EH (cell line): ENCODE results near the gene HCFC1.

ENCODE experiments used
- DNase-seq: peaks from one replicate; pipeline ENCODE4 v3.0.0-alpha.2; 2015; ENCODE audit warnings: low read depth

The HCFC1 gene

DNA sequence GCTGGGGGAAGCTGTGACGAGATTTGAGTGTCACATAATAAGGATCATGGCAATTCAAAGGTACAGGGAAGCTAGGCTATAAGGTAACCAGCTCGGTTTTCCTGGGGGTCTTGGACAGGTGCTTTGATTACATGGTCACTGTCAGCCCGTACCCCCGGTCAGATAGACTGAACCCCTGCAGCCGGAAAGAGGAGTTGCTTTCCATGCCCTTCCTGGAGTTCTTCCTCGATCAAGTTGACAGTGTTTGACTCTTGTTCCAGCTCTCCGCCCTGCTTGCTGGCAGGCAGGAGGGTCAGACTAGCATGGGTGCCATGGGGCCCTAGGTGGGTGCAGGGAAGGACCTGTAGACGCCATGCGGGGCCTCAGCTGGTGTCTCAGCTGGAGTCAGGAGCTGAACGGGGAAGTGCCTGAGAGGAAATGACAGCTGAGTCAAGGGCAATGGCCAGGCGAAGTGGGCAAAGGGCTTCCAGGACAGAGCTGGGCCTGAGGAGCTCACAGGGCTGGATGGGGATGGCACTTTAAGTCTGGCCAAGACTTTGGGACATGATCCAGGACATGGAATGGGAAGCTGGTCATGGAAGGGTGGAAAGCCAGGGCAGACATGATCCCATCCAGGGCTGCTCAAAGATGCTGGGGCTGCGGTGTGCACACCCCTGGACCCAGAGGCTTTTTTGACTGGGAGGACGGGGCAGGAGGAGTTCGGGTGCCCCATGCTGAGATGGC, 2.5 kb upstream of the HCFC1 start:
- DNase-seq: no peak

DNA sequence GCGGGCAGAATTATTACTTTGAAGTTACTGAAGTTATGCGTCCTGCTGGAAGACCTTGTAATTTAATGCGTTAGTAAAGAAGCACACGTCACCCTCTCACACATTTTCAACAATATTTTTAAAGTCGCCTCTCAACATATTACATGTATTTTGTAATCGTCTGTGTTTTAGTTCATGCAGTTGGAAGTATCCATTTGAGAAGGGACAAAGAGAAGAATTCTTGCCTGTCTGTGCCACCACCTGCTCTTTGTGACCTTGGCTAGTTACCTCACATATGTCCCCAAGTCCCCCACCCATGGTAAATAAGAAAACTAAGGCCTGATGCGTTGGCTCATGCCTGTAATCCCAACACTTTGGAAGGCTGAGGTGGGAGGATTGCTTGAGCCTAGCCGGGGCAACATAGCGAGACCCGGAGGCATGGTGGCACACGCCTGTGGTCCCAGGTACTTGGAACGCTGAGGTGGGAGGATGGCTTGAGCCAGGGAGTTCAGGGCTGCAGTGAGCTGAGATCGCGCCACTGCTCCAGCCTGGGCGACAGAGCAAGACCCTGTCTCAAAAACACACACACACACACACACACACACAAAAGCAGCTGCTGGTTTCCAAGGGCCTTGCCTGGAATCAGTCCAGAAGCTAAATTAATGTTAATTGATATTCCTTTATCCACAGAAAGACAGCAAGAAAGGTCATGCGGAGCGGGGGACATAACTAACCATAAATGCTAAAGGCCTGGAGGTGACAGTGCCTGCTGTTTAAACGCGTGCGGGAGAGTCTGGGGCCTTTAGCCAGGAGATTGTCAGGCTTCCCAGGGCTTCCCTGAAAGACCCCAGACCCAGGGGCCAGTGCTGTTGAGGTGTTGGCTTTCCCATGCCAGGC, 1.7 kb upstream of the HCFC1 start:
- DNase-seq: no peak

DNA sequence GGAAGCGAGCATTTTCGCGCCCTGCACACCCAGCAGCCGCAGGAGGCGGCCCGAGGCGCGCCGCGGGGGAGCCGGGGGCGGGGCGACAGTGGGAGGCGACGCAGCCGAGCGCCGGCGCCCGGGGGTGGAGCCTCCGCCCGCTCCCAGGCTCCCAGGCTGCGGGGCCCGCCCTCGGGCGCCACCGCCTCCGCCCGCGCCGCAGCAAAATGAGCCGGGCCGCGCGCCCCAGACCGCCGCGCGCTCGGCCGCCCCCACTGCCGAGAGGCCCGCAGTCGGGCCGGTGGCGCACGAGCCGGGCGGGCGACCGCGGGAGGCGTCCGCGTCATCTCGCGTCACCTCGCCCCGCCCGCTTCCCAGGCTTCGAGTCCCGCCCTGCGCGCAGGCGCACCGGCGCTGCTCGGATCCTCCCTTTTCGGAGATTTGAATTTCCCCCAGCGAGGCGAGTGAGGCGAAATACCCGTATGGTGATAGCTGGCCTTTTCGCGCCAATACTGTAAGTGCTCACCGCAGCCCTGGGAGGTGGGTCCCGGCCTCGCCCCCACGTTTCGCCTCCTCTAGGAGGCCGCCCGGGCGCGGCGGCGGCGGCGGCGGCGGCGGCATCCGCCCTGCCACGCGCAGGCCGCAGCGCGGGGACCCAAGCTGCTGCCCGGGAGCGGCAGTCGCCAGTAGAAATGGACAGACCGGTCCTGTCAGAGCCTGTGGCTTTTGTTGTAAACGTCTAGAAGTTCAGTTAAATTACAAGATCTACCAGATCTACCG, 929 bp upstream of the HCFC1 start, which contains the start of gene TMEM187:
Gene TMEM187, plus strand, starts transcription at position 387 of the 759 bp plus-strand sequence. CDS start 9,309 bp downstream, outside the sequence.
- DNase-seq: peak; percentile 84

- DNase-seq: peak; percentile 90
Measured at GRCh38 chrX:153971124-153971449, 531 bp downstream of the HCFC1 start.

DNA sequence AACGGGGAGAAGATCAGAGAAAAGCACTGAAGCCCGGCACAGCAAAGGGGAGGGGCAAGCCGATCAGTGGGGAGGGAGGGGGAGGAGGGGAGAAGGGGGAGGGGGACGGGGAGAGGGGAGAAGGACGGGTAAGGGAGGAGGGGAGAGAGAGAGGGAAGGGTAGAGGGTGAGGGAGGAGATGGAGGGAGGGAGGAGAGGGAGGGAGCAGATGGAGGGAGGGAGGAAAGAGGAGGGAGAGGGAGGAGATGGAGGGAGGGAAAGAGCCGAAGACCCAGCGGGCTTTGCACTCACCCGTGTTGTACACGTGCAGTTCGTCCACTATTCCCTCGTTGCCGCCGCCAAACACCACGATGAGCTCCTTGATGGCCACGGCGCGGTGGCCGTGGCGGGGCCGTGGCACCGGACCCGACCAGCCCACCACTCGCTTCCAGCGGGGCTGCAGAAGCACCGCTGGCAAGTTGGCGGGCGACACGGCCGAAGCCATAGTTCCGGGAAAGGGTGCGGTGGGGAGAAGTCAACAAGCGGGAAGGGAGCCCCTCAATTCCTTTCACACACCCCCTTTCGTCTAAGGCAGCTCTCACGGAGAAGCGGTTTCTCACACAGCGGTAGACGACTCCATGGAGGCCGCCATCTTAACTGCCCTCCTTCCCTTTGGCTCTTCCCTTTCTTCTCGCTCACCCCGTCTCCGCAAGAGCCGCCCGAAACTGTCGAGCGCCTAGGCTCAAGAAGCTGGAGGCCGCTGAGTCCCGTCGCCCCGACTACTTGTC, 1.1 kb downstream of the HCFC1 start:
- DNase-seq: peak; percentile 80

- peak; percentile 53 for DNase-seq
Measured at GRCh38 chrX:153969904-153970356, 1.7 kb downstream of the HCFC1 start.

DNA sequence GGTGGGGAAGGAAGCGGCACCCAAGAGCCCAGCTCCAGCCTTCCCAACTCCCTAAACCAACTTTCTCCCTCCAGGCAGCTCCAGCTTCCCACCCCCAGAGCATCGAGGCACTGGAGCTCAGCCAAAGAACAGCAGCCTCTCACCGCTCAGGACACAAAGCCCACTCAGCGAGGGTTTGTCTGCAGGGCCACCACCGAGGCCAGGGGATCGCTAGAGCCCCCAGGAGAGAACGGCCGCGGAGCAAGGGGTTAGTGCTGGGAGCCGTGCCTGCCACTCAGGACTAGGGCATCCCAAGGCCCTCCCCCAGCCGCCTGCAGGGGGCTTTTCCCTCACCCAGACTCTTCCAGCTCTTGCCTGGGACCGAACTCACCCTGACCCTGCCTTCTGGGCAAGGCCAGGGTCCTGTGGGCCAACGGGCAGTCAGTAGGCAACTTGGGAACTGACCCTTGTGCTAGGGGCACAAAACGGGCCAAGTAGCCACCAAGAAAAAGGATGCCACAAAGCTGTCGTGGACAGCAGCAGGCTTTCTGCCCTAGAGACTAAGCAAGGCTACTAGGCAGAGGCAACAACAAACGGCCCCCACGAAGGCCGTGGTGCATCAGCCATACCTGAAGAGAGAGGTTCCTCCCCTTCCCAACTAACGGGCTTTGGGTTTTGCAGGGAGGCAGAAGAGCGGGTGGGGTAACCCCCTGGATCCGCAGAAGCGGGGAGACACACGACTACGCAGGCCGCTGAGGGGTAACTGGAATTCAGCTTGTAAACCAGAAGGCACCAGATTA, 2.3 kb downstream of the HCFC1 start:
- DNase-seq: no peak

- peak; percentile 29 for DNase-seq
Measured at GRCh38 chrX:153968754-153969124, 2.9 kb downstream of the HCFC1 start.

- DNase-seq: no peak
Measured at GRCh38 chrX:153968255-153968654, 3.4 kb downstream of the HCFC1 start.

DNA sequence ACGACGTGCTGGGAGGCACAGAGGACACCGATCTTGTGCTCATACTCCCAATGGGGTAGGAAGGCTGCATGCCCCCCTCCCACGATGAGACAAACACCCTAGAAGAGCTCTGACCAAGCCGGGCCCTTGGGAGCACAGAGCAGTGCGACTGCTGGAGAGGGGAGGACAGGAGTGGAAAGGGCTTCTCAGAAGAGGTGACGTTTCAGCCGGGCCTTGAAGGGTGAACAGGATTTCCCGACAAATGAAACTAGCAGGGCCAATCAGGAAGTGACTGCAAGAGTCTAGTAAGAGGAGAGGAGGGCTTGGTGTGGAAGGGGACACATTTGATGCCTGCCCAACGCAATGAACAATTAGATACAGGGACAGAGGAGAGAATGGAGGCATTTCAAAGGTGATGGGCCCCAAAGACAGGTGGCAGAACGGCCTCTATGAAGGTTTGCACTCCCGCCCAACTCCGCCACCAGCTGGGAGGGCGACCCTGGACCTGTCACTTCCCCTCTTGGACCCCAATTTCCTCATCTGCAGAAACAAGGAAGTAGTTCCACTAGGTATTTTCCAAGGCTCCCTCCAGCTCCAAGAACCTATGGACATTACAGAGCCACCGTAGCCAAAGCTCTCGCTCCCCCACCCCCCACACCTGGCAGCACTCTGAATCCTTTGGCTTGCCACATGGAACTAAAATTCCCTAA, 3.9 kb downstream of the HCFC1 start:
- no peak for DNase-seq

DNA sequence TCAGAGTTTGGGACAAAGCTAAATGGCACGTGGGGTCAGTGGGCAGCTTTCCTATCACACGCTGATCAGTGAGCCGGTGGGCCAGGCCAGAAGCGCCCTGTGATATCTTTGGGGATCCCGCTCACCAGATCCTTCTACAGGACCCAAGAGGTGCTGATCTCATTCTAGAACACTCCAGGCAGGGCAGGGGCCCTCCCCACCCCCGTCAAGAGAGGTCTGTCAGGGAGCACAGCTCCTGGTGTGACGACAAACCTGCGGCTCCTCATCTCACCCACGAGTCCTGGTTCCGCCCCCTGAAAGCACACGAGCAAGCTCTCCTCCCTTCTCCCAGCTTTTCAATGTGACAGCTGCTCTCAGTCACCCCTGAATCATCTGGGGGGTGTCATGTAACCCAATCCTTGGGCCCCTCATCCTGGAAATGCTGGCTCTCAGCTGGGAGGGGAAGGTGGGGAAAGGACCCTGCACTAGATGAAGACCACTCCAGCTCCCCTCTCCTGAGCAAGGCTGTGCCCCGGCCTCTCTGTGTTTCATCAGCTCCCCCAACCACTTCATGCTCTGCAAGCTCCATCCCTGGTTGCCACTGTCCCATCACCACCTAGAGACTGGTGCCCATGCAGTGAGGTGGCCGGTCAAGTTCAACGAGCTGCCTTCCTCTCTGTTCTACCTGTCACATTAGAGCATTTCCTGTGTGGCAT, 4.6 kb downstream of the HCFC1 start:
- no peak for DNase-seq

- DNase-seq: no peak
Measured at GRCh38 chrX:153966283-153966688, 5.3 kb downstream of the HCFC1 start.

- no peak for DNase-seq
Measured at GRCh38 chrX:153965406-153965805, 6.2 kb downstream of the HCFC1 start.

DNA sequence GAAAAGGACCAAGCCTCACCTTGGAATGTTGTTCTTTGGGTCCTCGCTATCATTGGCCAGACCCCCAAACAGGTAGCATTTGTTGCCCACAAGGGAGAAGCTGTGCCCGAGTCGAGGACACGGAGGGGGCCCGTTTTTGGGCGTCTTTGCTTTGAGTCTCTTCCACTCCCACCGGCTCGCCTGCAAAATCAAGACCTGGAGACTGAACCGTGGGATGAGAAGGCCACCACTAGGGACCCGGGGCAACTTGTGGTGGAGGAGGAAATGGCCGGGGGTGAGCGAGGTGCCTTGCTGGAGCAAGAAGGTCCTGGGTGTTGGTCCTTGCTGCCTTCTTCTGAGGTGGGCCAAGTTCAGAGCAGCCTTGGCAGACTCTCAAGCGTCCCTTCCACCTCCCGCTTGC, 7.5 kb downstream of the HCFC1 start:
- no peak for DNase-seq

DNA sequence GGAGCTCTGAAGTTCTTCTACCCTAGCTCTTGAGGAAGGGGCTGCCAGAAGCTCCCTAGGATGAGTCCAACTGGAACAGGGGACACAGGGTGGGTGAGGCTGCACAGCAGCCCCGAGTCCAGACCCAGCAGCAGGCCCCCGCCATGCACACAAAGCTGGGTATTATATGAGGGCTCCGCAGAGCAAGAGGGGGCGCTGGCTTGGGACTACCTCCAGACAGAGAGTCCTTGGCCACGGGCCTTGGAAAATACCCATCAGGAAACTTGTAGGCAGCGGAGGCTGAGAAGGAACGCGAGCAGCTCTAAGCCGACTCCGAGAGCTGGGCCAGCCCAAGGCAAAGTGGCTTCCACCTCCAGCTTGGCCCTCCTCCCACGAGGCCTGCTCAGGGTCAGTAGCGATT, 8.1 kb downstream of the HCFC1 start:
- DNase-seq: no peak

- DNase-seq: no peak
Measured at GRCh38 chrX:153961292-153961691, 10.3 kb downstream of the HCFC1 start.

- no peak for DNase-seq
Measured at GRCh38 chrX:153960786-153961185, 10.8 kb downstream of the HCFC1 start.

DNA sequence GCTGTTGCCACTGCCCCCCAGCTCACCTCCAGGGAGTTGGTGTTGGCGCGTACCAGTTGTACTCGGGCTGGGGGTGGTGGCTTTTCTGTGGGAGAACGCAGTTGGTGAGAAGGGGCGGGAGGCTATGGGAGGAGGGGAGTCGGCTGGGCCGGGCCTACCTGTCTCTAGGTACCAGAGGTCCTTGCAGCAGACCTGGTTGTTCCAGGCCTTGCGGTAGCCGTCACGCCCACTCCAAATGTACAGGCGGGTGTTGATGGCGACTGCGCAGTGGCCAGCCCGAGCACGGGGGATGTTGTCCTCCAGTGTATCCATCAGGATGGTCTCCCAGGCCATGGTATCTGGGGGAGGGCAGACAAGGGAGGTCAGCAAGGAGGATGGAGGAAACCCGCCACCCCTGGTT, 11.5 kb downstream of the HCFC1 start:
- DNase-seq: no peak

DNA sequence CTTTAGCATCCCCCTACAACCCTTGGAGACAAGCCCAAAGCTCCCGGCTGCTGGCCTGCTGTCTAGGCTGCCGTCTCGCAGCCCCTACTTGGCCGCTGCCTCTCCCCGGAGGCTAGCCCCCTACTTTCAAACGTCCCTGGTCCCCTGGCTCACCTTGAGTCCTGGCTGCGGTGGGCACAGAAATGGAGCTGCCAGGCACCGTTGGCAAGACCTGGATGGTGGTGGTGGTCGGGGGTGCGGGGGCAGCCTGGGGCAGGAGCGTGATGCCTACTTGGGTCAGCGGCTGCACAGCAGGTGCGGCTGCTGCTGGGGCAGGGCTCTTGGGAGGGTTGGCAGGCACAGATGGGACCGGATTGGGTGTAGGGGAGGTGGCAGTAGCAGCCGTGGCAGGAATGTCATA, 12.0 kb downstream of the HCFC1 start:
- DNase-seq: no peak

DNA sequence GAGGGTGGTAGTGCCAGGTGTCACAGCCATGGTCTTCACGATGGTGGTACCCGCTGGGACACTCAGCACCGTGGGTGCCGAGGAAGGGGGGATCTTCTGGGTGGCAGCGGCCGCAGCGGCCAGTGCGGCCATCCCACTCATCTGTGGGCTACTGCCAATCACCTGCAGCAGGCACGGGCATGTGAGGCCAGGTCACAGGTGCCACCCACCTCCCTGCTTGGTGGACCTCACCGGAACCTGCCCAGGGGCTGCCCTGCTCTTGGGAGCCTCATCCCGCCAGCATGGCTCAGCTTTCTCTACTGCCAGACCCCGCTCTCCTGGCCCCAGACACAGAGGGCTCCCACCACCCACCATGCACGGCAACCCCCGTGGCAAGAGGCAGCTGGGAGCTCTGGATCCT, 13.0 kb downstream of the HCFC1 start:
- no peak for DNase-seq
